ENCODE results near the gene SOX5. TPM values are rescaled to one million over a fixed set of nuclear protein-coding genes. Genes with fewer than 3 reads are reported as not detected.
"Not testable (repeated sequence)": the region's sequence is repeated elsewhere in the genome, so short reads cannot be mapped to it uniquely, and the experiment has no call there.

The SOX5 gene
- total and polyA plus RNA-seq, 2 donors: 0.64 to 2.0 TPM

GRCh38 chr12:23493672-23494071, 455.8 kb downstream of the SOX5 start:
- no peaks in the 10 kb centered on the region for H3K9me3 ChIP-seq (ENCODE audit: control insufficient read depth in 2 of 2, insufficient read depth in 1 of 2, low read length in 1 of 2)
- no peaks in the 10 kb centered on the region for H3K36me3 ChIP-seq (ENCODE audit: control insufficient read depth in 2 of 2, insufficient read depth in 2 of 2, low read length in 1 of 2)
- DNase-seq (ENCODE audit: low read depth in 6 of 9, low spot score in 9 of 9): no peak
- WGBS: 76% methylated on average over 1 of the region's 1 CpG
- H3K4me3 ChIP-seq (ENCODE audit: low read length in 2 of 2): no peak overlapping the region
- H3K27me3 ChIP-seq (ENCODE audit: control insufficient read depth in 2 of 2, insufficient read depth in 1 of 2, low read length in 1 of 2): no peaks in the 10 kb centered on the region
- no peaks in the 10 kb centered on the region for H3K4me1 ChIP-seq (ENCODE audit: control insufficient read depth in 2 of 2, insufficient read depth in 2 of 2, low read length in 2 of 2)
- H3K27ac ChIP-seq (ENCODE audit: low read depth in 1 of 2, low read length in 1 of 2): no peak overlapping the region

- not testable (repeated sequence) for H3K4me1 ChIP-seq (ENCODE audit: control insufficient read depth in 2 of 2, insufficient read depth in 2 of 2, low read length in 2 of 2); H3K27me3 ChIP-seq (ENCODE audit: control insufficient read depth in 2 of 2, insufficient read depth in 1 of 2, low read length in 1 of 2); H3K9me3 ChIP-seq (ENCODE audit: control insufficient read depth in 2 of 2, insufficient read depth in 1 of 2, low read length in 1 of 2); DNase-seq (ENCODE audit: low read depth in 6 of 9, low spot score in 9 of 9); H3K4me3 ChIP-seq (ENCODE audit: low read length in 2 of 2); H3K36me3 ChIP-seq (ENCODE audit: control insufficient read depth in 2 of 2, insufficient read depth in 2 of 2, low read length in 1 of 2); H3K27ac ChIP-seq (ENCODE audit: low read depth in 1 of 2, low read length in 1 of 2)
- 81% methylated on average over 3 of the region's 3 CpGs for WGBS
Observed at GRCh38 chr12:23491029-23491428, 458.4 kb downstream of the SOX5 start.

GRCh38 chr12:23488130-23488529, 461.3 kb downstream of the SOX5 start:
- Histone ChIP-seq H3K36me3 (ENCODE audit: control insufficient read depth in 2 of 2, insufficient read depth in 2 of 2, low read length in 1 of 2) (no peaks in the 10 kb centered on the region), H3K4me1 (ENCODE audit: control insufficient read depth in 2 of 2, insufficient read depth in 2 of 2, low read length in 2 of 2) (no peaks in the 10 kb centered on the region), H3K27me3 (ENCODE audit: control insufficient read depth in 2 of 2, insufficient read depth in 1 of 2, low read length in 1 of 2) (no peaks in the 10 kb centered on the region), H3K9me3 (ENCODE audit: control insufficient read depth in 2 of 2, insufficient read depth in 1 of 2, low read length in 1 of 2) (no peaks in the 10 kb centered on the region), H3K4me3 (ENCODE audit: low read length in 2 of 2) (no peak overlapping the region), H3K27ac (ENCODE audit: low read depth in 1 of 2, low read length in 1 of 2) (no peak overlapping the region)
- 66% methylated on average over 2 of the region's 2 CpGs for WGBS
- no peak for DNase-seq (ENCODE audit: low read depth in 6 of 9, low spot score in 9 of 9)

- Histone ChIP-seq H3K9me3 (ENCODE audit: control insufficient read depth in 2 of 2, insufficient read depth in 1 of 2, low read length in 1 of 2) (no peaks in the 10 kb centered on the region), H3K27ac (ENCODE audit: low read depth in 1 of 2, low read length in 1 of 2) (no peak overlapping the region), H3K4me1 (ENCODE audit: control insufficient read depth in 2 of 2, insufficient read depth in 2 of 2, low read length in 2 of 2) (no peaks in the 10 kb centered on the region), H3K27me3 (ENCODE audit: control insufficient read depth in 2 of 2, insufficient read depth in 1 of 2, low read length in 1 of 2) (no peaks in the 10 kb centered on the region), H3K4me3 (ENCODE audit: low read length in 2 of 2) (no peak overlapping the region), H3K36me3 (ENCODE audit: control insufficient read depth in 2 of 2, insufficient read depth in 2 of 2, low read length in 1 of 2) (no peaks in the 10 kb centered on the region)
- WGBS: 98% methylated on average over 2 of the region's 2 CpGs
- no peak for DNase-seq (ENCODE audit: low read depth in 6 of 9, low spot score in 9 of 9)
Observed at GRCh38 chr12:23484238-23484637, 465.2 kb downstream of the SOX5 start.

GRCh38 chr12:23482571-23482970, 466.9 kb downstream of the SOX5 start:
- no peak for DNase-seq (ENCODE audit: low read depth in 6 of 9, low spot score in 9 of 9)
- no peaks in the 10 kb centered on the region for H3K36me3 ChIP-seq (ENCODE audit: control insufficient read depth in 2 of 2, insufficient read depth in 2 of 2, low read length in 1 of 2)

More at GRCh38 chr12:23482571-23482970, 466.9 kb downstream of the SOX5 start:
- Histone ChIP-seq H3K27me3 (ENCODE audit: control insufficient read depth in 2 of 2, insufficient read depth in 1 of 2, low read length in 1 of 2) (no peaks in the 10 kb centered on the region), H3K4me1 (ENCODE audit: control insufficient read depth in 2 of 2, insufficient read depth in 2 of 2, low read length in 2 of 2) (no peaks in the 10 kb centered on the region), H3K4me3 (ENCODE audit: low read length in 2 of 2) (no peak overlapping the region), H3K27ac (ENCODE audit: low read depth in 1 of 2, low read length in 1 of 2) (no peak overlapping the region), H3K9me3 (ENCODE audit: control insufficient read depth in 2 of 2, insufficient read depth in 1 of 2, low read length in 1 of 2) (no peaks in the 10 kb centered on the region)
- 99% methylated on average over 1 of the region's 1 CpG for WGBS

All from thymus (tissue), 11 donors.